PC-3 (cell line): ENCODE data around the gene AATF.

Experiments
- CTCF ChIP-seq: fragments of 300-600 bp; sonication (generic); conservative IDR thresholded peaks from 2 replicates; pipeline ENCODE4 v1.5.1; 2017; ENCODE audit warnings: antibody characterized with exemption, low read depth, mild to moderate bottlenecking, low read length
- EZH2 ChIP-seq: fragments of 300-600 bp; sonication (generic); IDR thresholded peaks from one replicate; pipeline ENCODE4 v1.6.1; 2017; ENCODE audit warnings: antibody characterized with exemption, mild to moderate bottlenecking, low read length; ENCODE audit not compliant: unreplicated experiment
- EZH2phosphoT487 ChIP-seq: fragments of 300-600 bp; sonication (generic); IDR thresholded peaks from 2 replicates; pipeline ENCODE4 v1.6.1; 2018; ENCODE audit warnings: mild to moderate bottlenecking, antibody characterized with exemption, low read length, borderline replicate concordance

- TF ChIP-seq CTCF, result no peak
- TF ChIP-seq EZH2, result no peak
- no peak for TF ChIP-seq EZH2phosphoT487
These were observed 4.2 kb upstream of the AATF start for GRCh38 chr17:36944553-36944952.
